Stimulated activated naive CD4-positive, alpha-beta T cell (primary cell): ENCODE results near the gene CNOT9.
"Not testable (repeated sequence)": the region's sequence is repeated elsewhere in the genome, so short reads cannot be mapped to it uniquely, and the experiment has no call there.

Source experiments
- DNase-seq, 6 experiments: peaks; one replicate each; lab custom pipeline; 2025; lab: John Stamatoyannopoulos, UW

Gene CNOT9, protein sequence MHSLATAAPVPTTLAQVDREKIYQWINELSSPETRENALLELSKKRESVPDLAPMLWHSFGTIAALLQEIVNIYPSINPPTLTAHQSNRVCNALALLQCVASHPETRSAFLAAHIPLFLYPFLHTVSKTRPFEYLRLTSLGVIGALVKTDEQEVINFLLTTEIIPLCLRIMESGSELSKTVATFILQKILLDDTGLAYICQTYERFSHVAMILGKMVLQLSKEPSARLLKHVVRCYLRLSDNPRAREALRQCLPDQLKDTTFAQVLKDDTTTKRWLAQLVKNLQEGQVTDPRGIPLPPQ

DNA sequence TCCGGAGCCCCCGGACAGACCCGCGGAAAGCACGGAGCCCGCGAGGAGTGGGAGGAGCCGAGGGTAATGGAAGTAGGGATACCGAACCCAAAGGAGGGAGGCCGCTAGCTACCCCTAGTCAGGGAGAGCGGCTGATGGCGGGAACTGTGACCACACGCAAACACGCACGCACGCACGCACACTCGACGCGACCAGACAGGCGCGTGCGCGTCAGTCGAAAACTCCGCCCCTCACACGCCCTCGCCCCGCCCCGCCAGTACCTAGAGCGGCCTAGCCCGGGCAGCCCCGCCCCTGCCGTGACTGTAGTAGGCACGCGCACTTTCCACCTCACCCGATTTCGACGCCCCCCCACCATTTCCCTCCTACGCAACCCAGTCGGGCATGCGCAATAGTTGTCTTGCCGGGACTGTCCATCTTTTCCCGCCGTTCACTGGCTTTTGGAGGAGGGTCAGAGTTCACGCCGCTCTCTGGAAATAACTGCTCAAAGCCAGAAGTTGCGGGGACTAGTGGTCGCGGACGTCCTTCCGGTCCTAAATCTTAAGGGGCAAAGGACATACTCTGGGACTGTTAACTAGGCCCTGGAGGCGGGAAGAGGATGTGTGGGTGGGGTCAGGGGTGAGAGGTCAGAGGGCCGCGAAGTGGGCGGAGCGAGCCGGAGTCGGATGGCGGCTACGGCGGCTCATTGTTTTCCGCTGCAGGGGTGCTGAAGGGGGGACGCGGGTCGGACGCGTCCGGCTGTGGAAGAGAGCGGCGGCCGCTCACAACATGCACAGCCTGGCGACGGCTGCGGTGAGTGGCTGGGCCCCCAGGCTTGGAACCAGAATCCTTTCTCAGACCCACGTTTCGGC is at the start of gene CNOT9, which contains the start of gene USP37:
TSS of gene CNOT9 (plus strand) at position 650 of the 848 bp plus-strand sequence. CDS start at position 766, 116 bp downstream.
TSS of gene USP37 (minus strand) at position 162 of the 848 bp plus-strand sequence. CDS start 9,698 bp downstream, outside the sequence.
- DNase-seq, result peak; percentile 99 to 100 (median 99)

DNA sequence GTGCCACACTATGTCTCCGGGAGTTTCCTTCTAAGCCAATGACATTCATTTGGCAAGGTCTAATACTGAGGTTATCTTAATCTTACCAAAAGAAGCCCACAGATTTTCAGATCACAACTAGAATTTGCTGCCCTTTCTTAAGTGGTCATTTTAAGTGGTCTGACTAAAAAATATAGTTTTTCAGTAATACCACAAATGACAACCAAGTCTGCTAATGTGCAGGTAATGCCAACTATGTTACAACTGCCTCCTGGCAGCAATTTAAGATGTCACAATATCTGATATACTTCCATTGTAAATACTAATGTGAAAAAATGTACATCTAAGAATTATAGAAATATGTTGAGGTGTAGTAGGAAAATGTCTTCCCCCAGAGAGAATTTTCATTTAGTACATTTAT is 49.8 kb upstream of the CNOT9 start:
- DNase-seq, result no peak

DNA sequence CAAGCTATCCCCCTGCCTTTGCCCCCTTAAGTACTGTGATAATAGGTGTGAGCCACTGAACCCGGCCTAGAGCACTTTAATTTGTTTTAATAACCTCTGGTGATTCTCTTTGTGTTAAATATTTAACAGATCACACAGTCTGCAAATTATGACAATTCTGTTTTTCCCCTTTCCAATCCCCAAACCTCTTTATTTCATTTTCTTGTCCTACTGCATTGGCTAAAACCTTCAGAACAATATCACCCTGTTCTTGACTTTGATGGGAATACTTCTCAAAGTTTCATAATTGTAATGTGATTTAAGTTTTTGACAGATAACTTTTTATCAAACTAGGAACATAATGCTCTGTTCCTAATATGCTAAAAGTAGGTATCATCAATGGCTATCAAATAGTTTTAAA is 45.0 kb upstream of the CNOT9 start:
- DNase-seq, result no peak

DNA sequence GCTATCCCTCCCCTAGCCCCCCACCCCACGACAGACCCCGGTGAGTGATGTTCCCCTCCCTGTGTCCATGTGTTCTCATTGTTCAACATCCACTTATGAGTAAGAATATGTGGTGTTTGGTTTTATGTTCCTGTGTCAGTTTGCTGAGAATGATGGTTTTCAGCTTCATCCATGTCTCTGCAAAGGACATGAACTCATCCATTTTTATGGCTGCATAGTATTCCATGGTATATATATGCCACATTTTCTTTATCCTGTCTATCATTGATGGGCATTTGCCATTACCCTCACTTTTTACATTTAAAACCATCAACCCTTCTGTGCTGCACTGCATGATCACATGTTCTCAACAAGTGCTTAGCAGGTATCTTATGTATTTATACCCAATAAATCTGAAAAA is 40.2 kb upstream of the CNOT9 start:
- DNase-seq, result not testable (repeated sequence)

DNA sequence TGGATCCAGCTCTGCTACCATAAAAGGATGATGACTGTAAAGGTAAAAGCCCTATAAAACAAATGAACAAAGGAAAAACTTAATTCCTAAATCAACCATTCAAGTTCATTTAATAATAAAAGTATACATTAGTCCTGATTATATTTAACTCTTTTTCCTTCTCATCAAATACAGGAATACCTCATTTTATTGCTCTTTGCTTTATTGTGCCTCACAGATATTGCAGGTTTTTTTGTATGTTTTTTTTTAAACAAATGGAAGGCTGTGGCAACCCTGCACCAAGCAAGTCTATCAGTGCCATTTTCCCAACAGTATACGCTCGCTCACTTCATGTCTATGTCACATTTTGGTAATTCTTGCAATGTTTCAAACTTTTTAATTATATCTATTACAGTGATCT is 38.6 kb upstream of the CNOT9 start:
- DNase-seq, result no peak

DNA sequence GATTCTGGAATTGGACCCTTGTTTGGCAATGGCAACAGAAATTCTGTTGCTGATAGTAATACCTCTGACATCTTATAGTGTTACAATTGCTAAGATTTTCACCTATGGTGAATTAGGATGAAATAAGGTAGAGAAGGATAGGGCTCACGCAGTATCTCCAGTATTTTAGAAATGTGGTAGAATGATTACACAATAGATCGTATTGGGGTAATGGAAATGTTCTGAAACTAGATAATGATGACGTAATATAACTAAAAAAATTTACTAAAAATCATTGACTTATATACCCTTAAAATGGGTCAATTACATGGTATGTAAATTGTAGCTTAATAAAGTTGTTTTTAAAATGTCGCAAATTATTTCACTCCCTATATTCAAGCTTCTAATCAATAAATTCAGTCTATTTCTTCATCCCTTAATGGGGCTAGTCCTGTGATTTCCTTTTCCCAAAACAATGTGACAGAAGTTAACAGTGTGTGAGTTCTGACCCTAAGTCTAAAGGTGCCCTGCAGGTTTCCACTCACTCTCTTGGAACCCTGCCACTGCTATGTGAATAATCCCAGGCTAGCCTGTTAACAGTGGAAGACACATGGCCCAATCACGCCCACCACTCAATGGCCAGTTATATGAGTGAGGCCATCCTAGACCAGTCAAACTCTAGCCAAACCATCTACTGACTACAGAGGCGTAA is 31.7 kb upstream of the CNOT9 start:
- no peak for DNase-seq

DNA sequence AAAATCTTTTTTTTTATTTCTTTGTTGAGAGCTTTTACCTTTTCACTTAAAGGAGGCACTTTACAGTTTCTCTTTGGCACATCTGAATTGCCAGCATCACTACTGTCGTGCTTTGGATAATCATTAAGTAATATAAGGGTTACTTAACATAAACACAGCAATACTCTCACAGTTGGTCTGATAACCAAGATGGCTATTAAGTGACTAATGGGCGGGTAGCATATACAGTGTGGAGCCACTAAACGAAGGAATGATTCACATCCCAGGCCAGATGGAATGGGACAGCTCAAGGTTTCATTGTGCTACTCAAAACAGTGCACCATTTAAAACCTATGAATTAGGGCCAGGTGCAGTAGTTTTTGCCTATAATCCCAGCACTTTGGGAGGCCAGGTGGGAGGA is 28.6 kb upstream of the CNOT9 start:
- no peak for DNase-seq

DNA sequence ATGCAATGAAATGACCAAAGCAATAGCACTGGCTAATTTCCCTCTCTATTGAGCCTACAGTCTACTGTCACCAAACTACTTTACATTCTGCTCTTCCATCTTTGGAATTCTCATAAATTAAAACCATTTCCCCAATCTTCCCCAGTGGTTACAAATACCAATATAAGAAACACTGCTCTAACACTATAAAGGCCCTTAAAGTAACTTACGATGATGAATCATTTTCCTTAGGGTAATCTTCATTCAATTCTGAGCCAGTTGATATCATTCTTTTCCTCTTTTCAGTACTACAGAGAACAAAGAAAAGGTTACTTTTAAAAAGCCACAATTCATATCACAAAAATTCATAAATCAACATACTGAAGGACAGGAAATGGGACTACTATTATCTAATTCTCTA is 22.6 kb upstream of the CNOT9 start:
- no peak for DNase-seq

DNA sequence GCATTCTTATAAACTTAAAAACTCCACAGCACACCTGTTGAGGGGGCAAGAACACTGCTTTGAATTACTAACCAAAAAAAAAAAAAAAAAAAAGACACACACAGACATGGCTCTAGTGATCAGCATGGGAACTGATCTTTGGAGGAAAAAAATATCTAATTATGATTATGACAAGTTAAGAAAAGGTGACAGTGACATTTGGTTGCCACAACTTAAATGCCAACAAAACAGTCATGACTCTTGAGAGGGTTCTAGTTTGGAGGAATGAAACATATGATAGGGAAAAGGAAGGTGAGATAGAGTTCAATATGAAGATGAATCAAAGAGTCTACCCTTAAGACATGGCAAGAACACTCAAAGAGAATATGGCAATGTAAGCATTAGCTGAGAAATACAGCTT is 21.1 kb upstream of the CNOT9 start:
- DNase-seq, result no peak

DNA sequence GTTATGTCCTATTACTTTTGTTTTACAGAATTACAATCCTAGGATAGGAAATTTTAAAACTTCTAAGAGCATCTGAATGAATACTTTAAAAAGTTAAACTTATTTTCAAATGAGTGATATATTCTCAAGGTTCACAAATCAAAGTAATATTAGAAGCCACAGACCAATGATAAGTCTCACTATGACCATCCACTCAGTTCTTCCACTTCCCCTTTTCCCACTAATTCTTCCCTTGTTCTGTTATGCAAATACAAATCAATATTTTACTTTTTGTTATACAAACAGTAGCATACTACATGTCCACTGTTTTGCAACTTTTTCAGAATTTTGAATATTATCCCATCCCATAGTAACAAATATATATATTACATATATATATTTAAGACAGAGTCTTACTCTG is 20.7 kb upstream of the CNOT9 start:
- no peak for DNase-seq

DNA sequence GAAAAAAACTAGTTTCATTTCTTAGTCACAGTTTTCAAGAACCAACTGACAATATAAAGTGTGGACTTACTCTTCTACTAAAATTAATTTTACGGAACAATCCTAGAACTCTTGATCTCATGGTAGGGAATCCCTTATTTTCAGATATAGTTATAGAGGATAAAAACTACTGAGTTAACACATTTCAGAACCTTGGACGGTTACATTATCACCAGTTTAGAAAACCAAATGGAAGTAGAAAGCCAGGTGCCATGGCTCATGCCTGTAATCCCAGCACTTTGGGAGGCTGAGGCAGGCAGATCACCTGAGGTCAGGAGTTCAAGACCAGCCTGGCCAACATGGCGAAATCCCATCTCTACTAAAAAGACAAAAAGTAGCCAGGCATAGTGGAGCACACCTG is 14.4 kb upstream of the CNOT9 start:
- DNase-seq, result not testable (repeated sequence)

DNA sequence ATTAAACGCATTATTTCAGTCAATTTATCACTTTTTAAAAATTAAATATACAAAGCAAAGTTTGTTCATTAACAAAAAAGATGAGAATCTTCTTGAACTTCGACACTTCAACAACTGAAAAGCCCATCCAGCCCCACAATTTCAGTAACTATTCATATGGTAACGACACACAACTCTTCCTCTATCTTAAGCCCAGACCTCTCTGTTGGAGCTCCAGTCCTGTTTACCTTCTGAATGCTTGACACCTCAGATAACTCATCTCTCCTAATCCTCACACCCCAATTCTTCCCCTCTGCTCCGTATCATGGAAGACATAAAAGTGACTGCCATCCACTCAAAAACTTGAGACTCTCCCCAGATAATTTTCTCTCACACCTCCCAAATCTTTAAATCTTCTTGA is 13.1 kb upstream of the CNOT9 start:
- no peak for DNase-seq

DNA sequence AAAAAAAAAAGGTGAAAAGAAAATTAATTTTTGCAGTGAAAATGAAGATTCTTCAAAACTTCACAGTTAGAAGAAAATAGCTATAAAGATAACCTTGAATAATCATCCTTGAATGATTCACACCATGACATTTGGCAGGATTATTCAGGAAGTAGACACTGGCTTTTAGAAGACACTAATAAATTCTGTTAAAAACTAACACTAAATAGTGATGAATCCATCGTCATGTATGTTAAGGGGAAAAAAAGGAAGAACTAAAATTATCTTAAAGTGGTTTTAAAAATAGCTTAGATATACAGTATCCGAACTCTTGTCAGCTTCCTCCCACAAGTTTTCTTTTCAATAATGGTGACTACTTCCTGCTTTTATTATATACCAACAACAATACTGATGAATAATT is 10.7 kb upstream of the CNOT9 start:
- no peak for DNase-seq

DNA sequence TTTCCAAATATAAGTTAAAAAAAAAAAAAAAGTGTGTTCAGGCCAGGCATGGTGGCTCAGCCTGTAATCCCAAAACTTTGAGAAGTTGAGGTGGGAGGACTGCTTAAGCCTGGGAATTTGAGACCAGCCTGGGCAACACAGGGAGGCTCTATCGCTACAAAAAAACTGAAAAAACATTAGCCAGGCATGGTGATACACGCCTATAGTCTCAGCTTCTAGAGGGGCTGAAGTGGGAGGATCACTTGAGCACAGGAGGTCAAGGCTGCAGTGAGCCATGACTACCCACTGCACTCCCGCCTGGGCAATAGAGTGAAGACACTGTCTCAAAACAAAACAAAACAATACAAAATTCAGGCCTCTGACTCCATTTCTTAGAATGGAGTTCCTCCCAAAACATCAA is 9.7 kb upstream of the CNOT9 start:
- DNase-seq, result no peak

DNA sequence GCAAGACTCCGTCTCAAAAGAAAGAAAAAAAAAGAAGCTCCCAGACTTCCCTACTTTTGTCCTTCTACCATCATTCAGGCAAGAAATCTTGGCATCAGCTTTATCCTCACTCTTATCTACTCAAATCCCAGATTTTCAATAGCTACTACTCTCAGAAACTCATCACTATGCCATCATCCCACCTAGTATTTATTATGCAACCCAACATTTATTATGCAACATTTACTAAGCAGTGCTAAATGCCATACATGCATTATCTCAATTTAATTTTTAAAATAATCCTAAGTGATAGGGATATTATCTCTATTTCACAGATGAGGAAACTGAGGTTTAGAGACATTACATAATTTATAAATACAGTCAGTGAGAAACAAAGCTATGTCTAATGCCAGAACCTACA is 4.6 kb upstream of the CNOT9 start:
- DNase-seq, result no peak

DNA sequence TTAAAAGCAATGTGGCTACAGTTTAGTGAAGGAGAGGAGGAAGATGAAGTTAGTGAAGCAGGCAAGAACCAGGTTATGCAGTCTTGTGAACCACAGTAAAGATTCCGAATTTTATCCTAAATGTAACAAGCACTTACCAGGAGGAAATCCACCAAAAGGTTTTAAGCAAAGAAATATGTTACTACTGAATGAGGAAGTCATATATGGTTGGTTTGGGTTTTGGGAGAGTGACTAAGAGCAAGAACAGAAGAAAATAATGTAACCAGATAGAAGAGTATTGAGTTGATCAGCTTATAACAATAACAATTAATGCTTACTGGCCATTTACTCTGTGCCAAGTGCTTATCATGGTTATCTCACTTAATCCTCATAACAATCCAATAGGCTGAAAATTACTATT is 2.3 kb upstream of the CNOT9 start:
- no peak for DNase-seq

DNA sequence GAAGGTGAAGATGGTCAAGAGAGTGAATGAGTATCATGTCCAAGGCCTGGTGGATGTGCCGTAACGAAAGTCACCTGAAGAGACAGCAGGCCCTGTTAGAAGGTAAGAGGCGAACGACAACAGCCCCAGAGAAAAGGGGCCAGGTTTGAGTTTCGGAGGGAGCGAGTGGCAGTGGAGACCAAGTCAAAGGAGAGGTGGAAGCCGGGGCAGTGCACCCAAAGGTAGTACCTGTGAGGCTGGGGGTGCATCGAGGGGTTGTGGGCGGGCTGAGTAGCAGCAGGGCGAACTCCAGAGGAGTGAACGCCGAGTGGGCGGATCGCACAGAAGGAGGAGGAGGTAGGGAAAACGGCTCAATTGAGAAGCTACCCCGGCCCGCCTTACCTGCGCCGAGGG is 846 bp upstream of the CNOT9 start:
- DNase-seq, result peak in 4 of 6 experiments; percentile 76 to 93 (median 86)

DNA sequence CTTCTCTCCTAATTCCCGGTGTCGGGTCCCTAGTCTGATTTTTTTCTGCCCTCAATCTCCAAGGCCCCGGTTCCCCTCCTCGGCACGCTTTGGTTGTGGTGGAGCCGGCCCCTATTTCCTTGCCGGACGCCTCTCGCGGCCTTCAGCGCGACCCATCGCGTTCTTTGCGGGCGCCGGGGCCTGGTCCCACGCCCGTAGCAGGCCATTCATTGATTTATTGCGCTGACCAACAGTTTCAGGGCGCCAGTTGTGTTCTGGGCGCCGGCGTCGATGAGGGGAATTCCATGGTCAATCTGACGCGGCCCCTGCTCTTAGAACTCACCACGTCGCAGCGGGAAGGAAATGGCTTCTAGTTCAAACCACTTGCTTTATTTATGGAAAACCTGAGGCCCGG is 396 bp downstream of the CNOT9 start:
- peak in 5 of 6 experiments; percentile 51 to 64 (median 58) for DNase-seq

DNA sequence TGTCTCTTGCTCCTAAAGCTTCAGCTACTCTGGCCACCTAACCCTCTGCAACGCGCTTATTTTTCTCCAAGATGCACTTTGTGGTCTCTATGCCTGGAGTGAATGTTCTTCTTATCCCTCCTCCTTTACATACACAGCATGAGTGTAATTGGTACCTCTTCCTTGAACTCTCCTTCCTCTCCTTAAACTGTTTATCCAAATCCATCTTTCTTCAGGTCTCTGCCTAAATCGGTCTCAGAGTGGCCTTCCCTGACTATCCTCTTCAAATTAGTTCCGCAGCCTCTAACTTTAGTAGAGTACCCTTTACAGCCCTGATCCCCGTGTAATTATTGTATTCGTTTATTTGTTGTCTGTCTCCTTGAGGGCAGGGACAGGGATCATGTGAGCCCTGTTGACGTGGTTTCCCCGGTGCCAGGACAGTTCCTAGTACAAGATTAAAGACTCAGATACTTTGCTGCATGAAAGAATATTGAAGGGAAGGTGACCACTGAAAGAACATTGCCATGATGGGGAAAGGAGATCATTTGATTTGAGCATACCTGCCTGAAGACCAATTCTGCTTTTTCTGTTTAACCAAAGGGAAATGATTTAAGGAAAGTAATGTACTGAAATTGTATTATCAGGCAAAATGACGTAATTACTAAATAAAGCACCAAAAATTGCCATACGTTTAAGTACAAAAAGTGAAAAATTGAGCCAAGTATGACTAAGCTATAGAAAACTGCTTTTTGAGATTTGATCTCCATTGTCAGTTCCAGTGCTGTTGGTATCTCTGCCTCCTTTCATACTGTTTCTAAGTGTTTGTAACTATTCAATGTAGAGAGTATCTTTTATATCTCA is 1.2 kb downstream of the CNOT9 start:
- DNase-seq, result no peak

DNA sequence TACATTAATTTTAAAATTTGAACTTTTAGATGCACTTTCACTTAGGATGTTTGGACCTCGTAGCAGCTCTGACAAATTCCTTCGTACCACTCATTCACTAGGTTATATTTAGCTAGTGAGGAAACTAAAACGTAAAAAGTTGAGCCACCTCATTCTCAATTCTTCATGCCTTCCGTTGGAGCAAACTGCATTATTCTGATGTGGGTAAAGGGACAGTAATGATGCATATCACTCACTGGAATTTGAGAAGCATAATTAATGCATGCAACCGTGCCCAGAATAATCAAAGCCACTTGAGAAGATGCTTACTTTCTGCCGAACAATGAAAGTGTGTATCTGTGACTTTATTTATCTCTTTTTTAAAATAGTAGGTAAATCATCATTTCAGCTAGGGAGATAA is 2.2 kb downstream of the CNOT9 start:
- DNase-seq, result no peak

DNA sequence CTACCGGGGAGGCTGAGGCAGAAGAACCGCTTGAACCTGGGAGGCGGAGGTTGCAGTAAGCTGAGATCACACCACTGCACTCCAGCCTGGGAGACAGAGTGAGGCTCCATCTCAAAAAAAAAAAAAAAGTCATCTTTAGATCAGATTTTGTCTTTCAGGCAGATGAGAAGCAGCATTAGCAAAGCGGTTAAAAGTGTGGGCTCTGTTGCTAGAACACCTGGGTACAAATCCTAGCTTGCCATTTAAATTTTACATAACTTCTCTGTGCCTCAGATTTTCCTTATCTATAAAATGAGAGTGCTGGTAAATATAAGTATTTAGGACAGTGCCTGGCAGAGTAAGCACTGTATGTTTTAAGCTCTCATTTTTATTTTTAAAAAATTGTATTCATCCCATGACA is 8.2 kb downstream of the CNOT9 start:
- DNase-seq, result no peak
